IMR-90 (cell line): Measurements from ENCODE around the gene PLEKHG7. TPM values are rescaled to one million over a fixed set of nuclear protein-coding genes. Genes with fewer than 3 reads are reported as not detected.

ENCODE experiments used
- ATAC-seq: fragments of 200-7000 bp; cut with Tn5 transposase; 2 replicates; pipeline ENCODE4 v1.9.1; 2020; ENCODE audit warnings: low read depth, mild to moderate bottlenecking, moderate library complexity
- Bru-seq: library from RNA; stranded (reverse); fragments of 400-500 nt; gene quantifications from one replicate; lab custom pipeline; 2021; lab: Mats Ljungman, UMichigan
- BruChase-seq, 2 experiments: library from RNA; stranded (reverse); fragments of 400-500 nt; gene quantifications; one replicate each; lab custom pipeline; 2021; lab: Mats Ljungman, UMichigan
- BruUV-seq: library from RNA; stranded (reverse); fragments of 400-500 nt; replicated peaks from 2 replicates; lab custom pipeline; 2021; lab: Mats Ljungman, UMichigan
- CTCF ChIA-PET: fragments of 300-600 bp; formaldehyde crosslinking; extraction: SDS; loops from one replicate; lab custom pipeline; 2021; ENCODE audit warnings: antibody characterized with exemption; lab: Yijun Ruan, JAX
- POLR2A ChIA-PET: fragments of 300-600 bp; sonication (Branson Sonifier 250); formaldehyde crosslinking; loops from one replicate; lab custom pipeline; 2022; ENCODE audit warnings: antibody characterized with exemption; ENCODE audit not compliant: unreplicated experiment; lab: Charles Lee
- DNase-seq: peaks from one replicate; pipeline ENCODE4 v3.0.0; 2013
- H2AFZ ChIP-seq: replicated peaks from 2 replicates; pipeline ENCODE3; 2013; ENCODE audit warnings: low read length, mild to moderate bottlenecking; ENCODE audit not compliant: poor library complexity
- H2AK5ac ChIP-seq: 2 replicates; pipeline ENCODE4 v1.6.1; 2013; ENCODE audit warnings: low read depth, low read length, inconsistent platforms
- H2AK9ac ChIP-seq: replicated peaks from 2 replicates; pipeline ENCODE3; 2013; ENCODE audit warnings: mild to moderate bottlenecking, low read depth, low read length, moderate library complexity; ENCODE audit not compliant: poor library complexity
- H2BK120ac ChIP-seq: 2 replicates; pipeline ENCODE4 v1.6.1; 2013; ENCODE audit warnings: low read depth, low read length, inconsistent platforms
- H2BK15ac ChIP-seq: 3 replicates; pipeline ENCODE4 v1.6.1; 2013; ENCODE audit warnings: low read depth, low read length, inconsistent platforms
- H2BK20ac ChIP-seq: 2 replicates; pipeline ENCODE4 v1.6.1; 2013; ENCODE audit warnings: low read depth, mild to moderate bottlenecking, inconsistent platforms, low read length, moderate library complexity
- H2BK5ac ChIP-seq: 2 replicates; pipeline ENCODE4 v1.6.1; 2013; ENCODE audit warnings: mild to moderate bottlenecking, low read depth, low read length, inconsistent platforms; ENCODE audit not compliant: poor library complexity, severe bottlenecking
- H3K14ac ChIP-seq: replicated peaks from 2 replicates; pipeline ENCODE4 v1.6.1; 2013; ENCODE audit warnings: low read depth, low read length, inconsistent platforms
- H3K18ac ChIP-seq: 2 replicates; pipeline ENCODE4 v1.6.1; 2013; ENCODE audit warnings: low read depth, low read length, control low read depth
- H3K23ac ChIP-seq: 2 replicates; pipeline ENCODE4 v1.6.1; 2013; ENCODE audit warnings: low read depth, low read length, inconsistent platforms
- H3K27ac ChIP-seq: 2 replicates; pipeline ENCODE4 v1.5.1; 2013; ENCODE audit warnings: mild to moderate bottlenecking, control low read depth, low read length; ENCODE audit not compliant: insufficient read depth
- H3K27me3 ChIP-seq: 2 replicates; pipeline ENCODE4 v1.6.1; 2013; ENCODE audit warnings: low read length; ENCODE audit not compliant: control insufficient read depth, insufficient read depth
- H3K36me3 ChIP-seq: 2 replicates; pipeline ENCODE4 v1.6.1; 2013; ENCODE audit warnings: low read length, mixed read lengths; ENCODE audit not compliant: control insufficient read depth, insufficient read depth
- H3K4ac ChIP-seq: 2 replicates; pipeline ENCODE4 v1.6.1; 2013; ENCODE audit warnings: low read depth, low read length, inconsistent platforms
- H3K4me1 ChIP-seq: 2 replicates; pipeline ENCODE4 v1.6.1; 2013; ENCODE audit warnings: low read length, mixed read lengths; ENCODE audit not compliant: control insufficient read depth, insufficient read depth
- H3K4me2 ChIP-seq: 2 replicates; pipeline ENCODE4 v1.6.1; 2013; ENCODE audit warnings: low read depth, mild to moderate bottlenecking, control low read depth, low read length, moderate library complexity
- H3K4me3 ChIP-seq: 2 replicates; pipeline ENCODE4 v1.5.1; 2013; ENCODE audit warnings: low read depth, mild to moderate bottlenecking, control low read depth, low read length, moderate library complexity; ENCODE audit not compliant: insufficient read depth
- H3K56ac ChIP-seq: 2 replicates; pipeline ENCODE4 v1.6.1; 2013; ENCODE audit warnings: low read length, inconsistent platforms; ENCODE audit not compliant: insufficient read depth; ENCODE audit errors: extremely low read depth
- H3K79me1 ChIP-seq, 2 experiments: 2 replicates each; pipeline ENCODE4 v1.6.1; 2013; ENCODE audit warnings: low read length in 2 of 2, inconsistent platforms in 1 of 2, low read depth in 1 of 2
- H3K9ac ChIP-seq: 2 replicates; pipeline ENCODE4 v1.6.1; 2013; ENCODE audit warnings: low read depth, low read length, control low read depth
- H3K9me1 ChIP-seq: 2 replicates; pipeline ENCODE4 v1.6.1; 2013; ENCODE audit warnings: low read length, inconsistent platforms; ENCODE audit not compliant: insufficient read depth
- H3K9me3 ChIP-seq: 2 replicates; pipeline ENCODE4 v1.6.1; 2013; ENCODE audit warnings: low read length; ENCODE audit not compliant: control insufficient read depth, insufficient read depth
- H4K20me1 ChIP-seq: 2 replicates; pipeline ENCODE4 v1.6.1; 2013; ENCODE audit warnings: low read length, inconsistent platforms; ENCODE audit not compliant: insufficient read depth
- H4K5ac ChIP-seq: 2 replicates; pipeline ENCODE4 v1.6.1; 2013; ENCODE audit warnings: mild to moderate bottlenecking, low read depth, low read length, control low read depth
- H4K8ac ChIP-seq, 2 experiments: 2 replicates each; pipeline ENCODE4 v1.6.1; 2013; ENCODE audit warnings: low read depth in 2 of 2, low read length in 2 of 2, control low read depth in 1 of 2, inconsistent platforms in 1 of 2
- H4K91ac ChIP-seq: 2 replicates; pipeline ENCODE4 v1.6.1; 2013; ENCODE audit warnings: low read depth, low read length, inconsistent platforms; ENCODE audit not compliant: insufficient read depth
- BHLHE40 ChIP-seq: fragments of 150-350 bp; IDR thresholded peaks from 2 replicates; pipeline ENCODE4 v1.6.1; 2016; ENCODE audit warnings: mild to moderate bottlenecking, low read depth, low read length
- CEBPB ChIP-seq: IDR thresholded peaks from 2 replicates; pipeline ENCODE4 v1.6.1; 2012; ENCODE audit warnings: low read depth, low read length, improper control_type of control experiment
- CHD1 ChIP-seq: IDR thresholded peaks from 2 replicates; pipeline ENCODE4 v1.6.1; 2012; ENCODE audit warnings: low read depth, low read length, improper control_type of control experiment
- ELK1 ChIP-seq: fragments of 150-350 bp; IDR thresholded peaks from 2 replicates; pipeline ENCODE4 v1.6.1; 2016; ENCODE audit warnings: low read depth, mild to moderate bottlenecking, low read length, moderate library complexity, borderline replicate concordance
- FOS ChIP-seq: fragments of 150-350 bp; IDR thresholded peaks from 2 replicates; pipeline ENCODE4 v1.6.1; 2016; ENCODE audit warnings: low read depth, low read length
- MAFK ChIP-seq: IDR thresholded peaks from 2 replicates; pipeline ENCODE4 v1.6.1; 2012; ENCODE audit warnings: low read depth, low read length, improper control_type of control experiment
- MAZ ChIP-seq: IDR thresholded peaks from 2 replicates; pipeline ENCODE4 v1.6.1; 2012; ENCODE audit warnings: low read depth, mild to moderate bottlenecking, low read length, improper control_type of control experiment, moderate library complexity, borderline replicate concordance
- MXI1 ChIP-seq: IDR thresholded peaks from 2 replicates; pipeline ENCODE4 v1.6.1; 2012; ENCODE audit warnings: low read depth, mild to moderate bottlenecking, low read length, moderate library complexity, borderline replicate concordance
- NFE2L2 ChIP-seq: fragments of 150-350 bp; IDR thresholded peaks from 2 replicates; pipeline ENCODE4 v1.6.1; 2016; ENCODE audit warnings: low read depth, mild to moderate bottlenecking, low read length
- POLR2A ChIP-seq: IDR thresholded peaks from 2 replicates; pipeline ENCODE4 v1.6.1; 2012; ENCODE audit warnings: mild to moderate bottlenecking, low read depth, low read length
- RAD21 ChIP-seq: IDR thresholded peaks from 2 replicates; pipeline ENCODE4 v1.6.1; 2012; ENCODE audit warnings: low read length, improper control_type of control experiment
- RCOR1 ChIP-seq: IDR thresholded peaks from 2 replicates; pipeline ENCODE4 v1.6.1; 2012; ENCODE audit warnings: mild to moderate bottlenecking, low read length, improper control_type of control experiment; ENCODE audit not compliant: insufficient replicate concordance
- RFX5 ChIP-seq: IDR thresholded peaks from 2 replicates; pipeline ENCODE4 v1.8.0; 2012; ENCODE audit warnings: low read depth, mild to moderate bottlenecking, low read length, moderate library complexity
- SMC3 ChIP-seq: fragments of 150-350 bp; IDR thresholded peaks from 2 replicates; pipeline ENCODE4 v1.6.1; 2016; ENCODE audit warnings: low read depth, mild to moderate bottlenecking, antibody characterized with exemption, low read length, moderate library complexity
- WGBS, 2 experiments: methylation state at CpG; one replicate each; pipeline versions ENCODE4 v1.1.5 to v1.1.7; 2013; ENCODE audit warnings: missing lambda C conversion rate in 2 of 2; ENCODE audit not compliant: insufficient read length in 1 of 2; ENCODE audit errors: extremely low coverage in 2 of 2; 5-methylcytosine and 5-hydroxymethylcytosine counted together
- dilution Hi-C: fragments of 300-500 bp; cut with HindIII; formaldehyde crosslinking; loops from one replicate; pipeline ENCODE4 v1.14.3; 2018; ENCODE audit warnings: low sequenced_read_pairs; ENCODE audit not compliant: unreplicated experiment
- in situ Hi-C: fragments of 300-500 bp; cut with MboI; formaldehyde crosslinking; loops from 3 replicates; pipeline ENCODE4 v1.14.3; 2019; ENCODE audit warnings: low sequenced_read_pairs, inconsistent platforms, mixed read lengths
- intact Hi-C: fragments of 100-400 bp; cut with micrococcal nuclease; formaldehyde crosslinking; loops from 2 replicates; pipeline ENCODE4 v1.10.0; 2022
- long read RNA-seq: library from polyadenylated mRNA; unstranded; transcript quantifications from one replicate; pipeline ENCODE4 v2.0.0, GENCODE V29; 2021; ENCODE audit not compliant: unreplicated experiment
- polyA plus RNA-seq, 3 experiments: library from polyadenylated mRNA; depleted of rRNA; stranded (reverse); fragments of >200 nt; gene quantifications; 2 replicates each; pipeline ENCODE4 v1.2.3, GENCODE V29; 2012; ENCODE audit warnings: low replicate concordance in 1 of 3
- total RNA-seq: library from RNA; depleted of rRNA; stranded (reverse); fragments of >200 nt; gene quantifications from 2 replicates; pipeline ENCODE4 v1.2.3, GENCODE V29; 2012; rRNA removed

PLEKHG7 gene, protein sequence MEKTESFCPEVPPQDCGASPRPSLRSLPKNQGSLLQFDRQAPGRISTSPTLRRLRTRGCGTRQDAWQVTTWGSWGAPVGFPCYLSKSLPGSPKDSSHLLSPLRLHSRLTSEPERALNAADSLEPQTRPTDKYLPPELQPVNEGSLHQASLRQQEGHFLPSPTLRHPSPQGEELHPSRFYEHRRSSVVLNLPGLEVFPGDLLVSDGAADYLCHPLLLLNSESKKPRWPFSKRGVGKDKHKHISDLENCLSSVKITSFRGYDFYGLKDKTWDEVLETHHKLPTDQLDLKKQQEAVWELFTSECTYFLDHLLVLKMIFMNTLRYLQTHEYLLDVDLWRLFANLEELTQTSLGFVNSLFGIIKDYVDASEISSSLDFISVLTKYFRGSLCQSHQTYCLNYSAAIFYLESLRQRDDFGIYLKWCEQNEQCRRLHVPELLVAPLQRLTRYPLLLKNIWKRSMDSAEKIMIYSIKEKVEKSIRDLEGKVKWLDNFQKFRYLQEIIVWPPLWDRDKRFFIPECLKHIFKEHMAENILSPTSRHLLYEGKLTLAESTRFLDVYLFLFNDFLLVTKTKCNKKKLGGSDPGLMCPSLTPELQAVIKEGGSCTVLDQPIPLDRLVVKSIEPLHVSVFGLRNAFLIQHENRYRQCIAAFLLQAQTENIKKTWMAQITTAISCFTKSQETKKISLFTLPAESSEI
- total RNA-seq (under 0.01 TPM in 1 of 2 replicates, not detected in the other), polyA plus RNA-seq (2012; rRNA removed) (not detected in 2 replicates), Bru-seq, nascent RNA (percentile 3 among the genes with signal in this experiment), BruChase-seq, experiment 1, labeled RNA remaining after a 6-hour chase (not detected), BruChase-seq, experiment 2, labeled RNA remaining after a 2-hour chase (not detected)
- not detected in 2 replicates for polyA plus RNA-seq (2012; cell fraction: cytosol; rRNA removed)
- 0.05 TPM in 1 of 2 replicates, not detected in the other for polyA plus RNA-seq (2012; cell fraction: nucleus; rRNA removed; ENCODE audit: low replicate concordance)
- long read RNA-seq, result 0 reads

GRCh38 chr12:92702754-92703679 lies at the start of gene PLEKHG7:
Gene PLEKHG7, plus strand, starts transcription at chr12:92702989. Its CDS starts 3,643 bp downstream, at chr12:92706632.
- Histone ChIP-seq H3K79me1 (no peaks in the 10 kb centered on the region), H3K4me1 (no peaks in the 10 kb centered on the region), H4K5ac (no peak within 1 kb of the TSS), H3K56ac (no peak within 1 kb of the TSS), H3K4ac (no peak within 1 kb of the TSS), H3K14ac (no peak within 1 kb of the TSS), H3K18ac (no peak within 1 kb of the TSS), H2BK5ac (no peak within 1 kb of the TSS), H3K4me3 (no peak within 1 kb of the TSS), H2AFZ (no peak within 1 kb of the TSS), H3K27ac (no peak within 1 kb of the TSS), H4K91ac (no peak within 1 kb of the TSS), H4K20me1 (no peaks in the 10 kb centered on the region), H2AK5ac (no peak within 1 kb of the TSS), H4K8ac (no peak within 1 kb of the TSS), H3K9me1 (no peaks in the 10 kb centered on the region), H2BK120ac (no peak within 1 kb of the TSS), H3K23ac (no peak within 1 kb of the TSS), H3K9ac (no peak within 1 kb of the TSS), H2BK15ac (no peak within 1 kb of the TSS), H2AK9ac (no peak within 1 kb of the TSS), H3K4me2 (no peak within 1 kb of the TSS), H2BK20ac (no peak within 1 kb of the TSS), H3K9me3 (no peaks in the 10 kb centered on the region), H3K27me3 (no peaks in the 10 kb centered on the region; the same call in 1 of the 2 replicates), H3K36me3 (no peaks in the 10 kb centered on the region)
- no peak for DNase-seq
- ATAC-seq, result no peak
- BruUV-seq, result no TSS peak
- CTCF ChIA-PET, result no interaction called here
- in situ Hi-C loops (no loop called here), intact Hi-C loops (no loop called here), dilution Hi-C loops (no loop called here)
- WGBS, 2 experiments, result no CpG with 5 or more reads among the region's 8 CpGs
- POLR2A ChIA-PET, result interaction anchor here (0.5 kb wide), 1 partner anchor 49 kb away, joined by 3 read pairs; no protein-coding TSS in a partner anchor
- TF ChIP-seq POLR2A (no peak), MAZ (no peak), RFX5 (no peak), CHD1 (no peak), NFE2L2 (no peak), FOS (no peak), MAFK (no peak), CEBPB (no peak), RCOR1 (no peak), BHLHE40 (no peak), MXI1 (no peak), RAD21 (no peak), SMC3 (no peak), ELK1 (no peak)
